22Rv1 (cell line): ENCODE results near the gene CST1.

Source experiments
- ZFX ChIP-seq: fragments of 450-650 bp; IDR thresholded peaks from 2 replicates; pipeline ENCODE4 v1.6.1; 2017; ENCODE audit warnings: antibody characterized with exemption, borderline replicate concordance
- TF ChIP-seq, protein P1 (sequence below): fragments of 450-650 bp; IDR thresholded peaks from 2 replicates; pipeline ENCODE4 v1.5.1; 2017; ENCODE audit warnings: mild to moderate bottlenecking

DNA sequence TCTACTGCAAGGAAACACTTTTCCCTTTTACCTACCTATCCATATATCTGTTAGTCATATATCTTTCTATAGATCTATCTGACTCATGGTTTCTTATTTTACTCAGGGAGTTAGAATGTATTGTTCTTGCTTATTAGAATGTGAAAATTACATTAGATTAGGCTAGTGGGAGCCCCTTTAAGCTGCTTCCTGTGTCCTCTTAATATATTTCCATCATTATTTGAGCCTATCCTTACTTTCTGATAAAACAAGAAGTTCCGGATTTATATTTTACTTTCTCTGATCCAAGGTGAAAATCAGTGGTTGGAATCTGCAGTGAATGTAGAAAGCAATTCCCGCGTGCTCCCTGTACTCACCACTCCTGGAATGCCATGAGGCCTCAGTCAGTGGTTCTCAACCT lies 44.8 kb upstream of the CST1 start:
- TF ChIP-seq, protein P1, sequence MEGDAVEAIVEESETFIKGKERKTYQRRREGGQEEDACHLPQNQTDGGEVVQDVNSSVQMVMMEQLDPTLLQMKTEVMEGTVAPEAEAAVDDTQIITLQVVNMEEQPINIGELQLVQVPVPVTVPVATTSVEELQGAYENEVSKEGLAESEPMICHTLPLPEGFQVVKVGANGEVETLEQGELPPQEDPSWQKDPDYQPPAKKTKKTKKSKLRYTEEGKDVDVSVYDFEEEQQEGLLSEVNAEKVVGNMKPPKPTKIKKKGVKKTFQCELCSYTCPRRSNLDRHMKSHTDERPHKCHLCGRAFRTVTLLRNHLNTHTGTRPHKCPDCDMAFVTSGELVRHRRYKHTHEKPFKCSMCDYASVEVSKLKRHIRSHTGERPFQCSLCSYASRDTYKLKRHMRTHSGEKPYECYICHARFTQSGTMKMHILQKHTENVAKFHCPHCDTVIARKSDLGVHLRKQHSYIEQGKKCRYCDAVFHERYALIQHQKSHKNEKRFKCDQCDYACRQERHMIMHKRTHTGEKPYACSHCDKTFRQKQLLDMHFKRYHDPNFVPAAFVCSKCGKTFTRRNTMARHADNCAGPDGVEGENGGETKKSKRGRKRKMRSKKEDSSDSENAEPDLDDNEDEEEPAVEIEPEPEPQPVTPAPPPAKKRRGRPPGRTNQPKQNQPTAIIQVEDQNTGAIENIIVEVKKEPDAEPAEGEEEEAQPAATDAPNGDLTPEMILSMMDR: no peak
- TF ChIP-seq ZFX: no peak
